Panc1 (cell line): ENCODE measurements around the gene GABRD. TPM values are rescaled to one million over a fixed set of nuclear protein-coding genes. Genes with fewer than 3 reads are reported as not detected.

Experiments used
- ATAC-seq: fragments of 200-7000 bp; cut with Tn5 transposase; 2 replicates; pipeline ENCODE4 v1.9.1; 2020; ENCODE audit warnings: mild to moderate bottlenecking, moderate library complexity
- BruUV-seq: library from RNA; stranded (reverse); fragments of 400-500 nt; replicated peaks from 2 replicates; lab custom pipeline; 2021; lab: Mats Ljungman, UMichigan
- CTCF ChIA-PET: fragments of 300-600 bp; sonication (Branson Sonifier 250); formaldehyde crosslinking; loops from one replicate; lab custom pipeline; 2022; ENCODE audit warnings: antibody characterized with exemption; lab: Charles Lee
- POLR2A ChIA-PET: fragments of 300-600 bp; sonication (Branson Sonifier 250); formaldehyde crosslinking; loops from one replicate; lab custom pipeline; 2022; ENCODE audit warnings: antibody characterized with exemption; lab: Charles Lee
- DNase-seq: peaks from one replicate; pipeline ENCODE4 v3.0.0-alpha.2; 2010; ENCODE audit warnings: low read depth, low spot score
- H3K27ac ChIP-seq: 2 replicates; pipeline ENCODE4 v1.5.1; 2011; ENCODE audit warnings: mild to moderate bottlenecking, low read length, inconsistent platforms
- H3K27me3 ChIP-seq: fragments of 200-500 bp; sonication (Bioruptor generic); 2 replicates; pipeline ENCODE4 v1.6.0; 2014; ENCODE audit warnings: low read length, inconsistent platforms; ENCODE audit not compliant: control insufficient read depth, insufficient read depth
- H3K36me3 ChIP-seq: fragments of 200-500 bp; sonication (Bioruptor generic); 2 replicates; pipeline ENCODE4 v1.5.1; 2014; ENCODE audit warnings: inconsistent platforms, mild to moderate bottlenecking, low read length, moderate library complexity; ENCODE audit not compliant: control insufficient read depth, insufficient read depth
- H3K4me1 ChIP-seq: 2 replicates; pipeline ENCODE4 v1.5.1; 2011; ENCODE audit warnings: inconsistent platforms, mild to moderate bottlenecking, low read length, moderate library complexity; ENCODE audit not compliant: control insufficient read depth, insufficient read depth
- H3K4me3 ChIP-seq, 2 experiments: 2 replicates each; pipeline ENCODE4 v1.5.1; 2011 to 2012; ENCODE audit warnings: low read depth in 2 of 2, low read length in 2 of 2, mild to moderate bottlenecking in 2 of 2, inconsistent platforms in 1 of 2, moderate library complexity in 1 of 2
- H3K9me3 ChIP-seq: fragments of 200-500 bp; sonication (Bioruptor generic); 2 replicates; pipeline ENCODE4 v1.5.1; 2014; ENCODE audit warnings: low read depth, mild to moderate bottlenecking, inconsistent platforms, low read length, moderate library complexity; ENCODE audit not compliant: control insufficient read depth, insufficient read depth
- POLR2AphosphoS5 ChIP-seq: IDR thresholded peaks from 2 replicates; pipeline ENCODE4 v1.6.1; 2012; ENCODE audit warnings: mild to moderate bottlenecking, low read depth, low read length, moderate library complexity
- SIN3A ChIP-seq: IDR thresholded peaks from 2 replicates; pipeline ENCODE4 v1.6.1; 2012; ENCODE audit warnings: low read depth, mild to moderate bottlenecking, low read length, moderate library complexity, borderline replicate concordance; ENCODE audit not compliant: insufficient read depth
- TCF7L2 ChIP-seq: IDR thresholded peaks from 2 replicates; pipeline ENCODE4 v1.6.1; 2011; ENCODE audit warnings: mild to moderate bottlenecking, low read depth, low read length, inconsistent platforms
- in situ Hi-C: cut with HindIII; loops from 2 replicates; pipeline ENCODE4 v1.10.0; 2016; ENCODE audit warnings: low sequenced_read_pairs, low pct_unique_long_range_greater_than_20kb
- intact Hi-C: fragments of 100-400 bp; cut with micrococcal nuclease; formaldehyde crosslinking; loops from one replicate; pipeline ENCODE4 v1.10.0; 2022; ENCODE audit not compliant: unreplicated experiment
- total RNA-seq: library from RNA; stranded (reverse); gene quantifications from one replicate; pipeline ENCODE4 v1.2.1, GENCODE V29; 2021; ENCODE audit not compliant: unreplicated experiment
- TF ChIP-seq, protein P1 (sequence below), 2 experiments: IDR thresholded peaks; 2 replicates each; pipeline ENCODE4 v1.6.1; 2011 to 2012; ENCODE audit warnings: low read depth in 2 of 2, control low read depth in 1 of 2, low read length in 1 of 2, mild to moderate bottlenecking in 1 of 2, moderate library complexity in 1 of 2; ENCODE audit not compliant: insufficient read depth in 1 of 2
- TF ChIP-seq, protein P2 (sequence below): fragments of 450-650 bp; IDR thresholded peaks from 2 replicates; pipeline ENCODE4 v1.5.1; 2017; ENCODE audit warnings: mild to moderate bottlenecking

Gene GABRD
- total RNA-seq, 1 experiment from 2014 or later: 3.0 TPM

DNA sequence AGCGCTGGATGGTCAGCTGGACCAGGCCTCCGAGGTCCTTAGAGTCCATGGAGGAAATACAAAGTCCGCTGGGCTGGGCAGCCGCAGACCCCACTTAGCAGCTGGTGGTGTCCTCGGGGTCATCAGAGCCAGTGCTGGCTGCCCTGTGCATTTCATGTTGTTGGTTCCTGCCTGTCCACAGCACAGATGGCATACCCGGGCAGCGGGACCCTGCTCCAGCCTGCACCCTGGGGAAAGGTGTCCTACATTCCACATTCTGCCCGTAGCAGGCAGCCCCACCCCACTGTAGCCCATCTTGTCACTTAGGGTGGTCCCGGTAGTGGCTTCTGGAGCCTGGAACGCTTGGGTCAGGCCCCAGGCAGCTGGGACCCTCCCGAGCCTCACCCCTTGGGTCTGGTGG is 50.9 kb downstream of the GABRD start:
- intact Hi-C loops: no loop called here
- ChIA-PET POLR2A (no interaction called here), CTCF (no interaction called here)
- Histone ChIP-seq H3K4me3 (no peak overlapping the region), H3K27me3 (no peaks in the 10 kb centered on the region), H3K9me3 (no peaks in the 10 kb centered on the region), H3K4me1 (0 out of 2 replicates have a peak, but pooled peaks cover 2% of the 10 kb centered on the region), H3K27ac (no peak overlapping the region), H3K36me3 (no peaks in the 10 kb centered on the region)
- in situ Hi-C loops: no loop called here
- BruUV-seq: no TSS peak
- no peak for TF ChIP-seq POLR2AphosphoS5
- no peak for TF ChIP-seq SIN3A
- TF ChIP-seq, protein P1, sequence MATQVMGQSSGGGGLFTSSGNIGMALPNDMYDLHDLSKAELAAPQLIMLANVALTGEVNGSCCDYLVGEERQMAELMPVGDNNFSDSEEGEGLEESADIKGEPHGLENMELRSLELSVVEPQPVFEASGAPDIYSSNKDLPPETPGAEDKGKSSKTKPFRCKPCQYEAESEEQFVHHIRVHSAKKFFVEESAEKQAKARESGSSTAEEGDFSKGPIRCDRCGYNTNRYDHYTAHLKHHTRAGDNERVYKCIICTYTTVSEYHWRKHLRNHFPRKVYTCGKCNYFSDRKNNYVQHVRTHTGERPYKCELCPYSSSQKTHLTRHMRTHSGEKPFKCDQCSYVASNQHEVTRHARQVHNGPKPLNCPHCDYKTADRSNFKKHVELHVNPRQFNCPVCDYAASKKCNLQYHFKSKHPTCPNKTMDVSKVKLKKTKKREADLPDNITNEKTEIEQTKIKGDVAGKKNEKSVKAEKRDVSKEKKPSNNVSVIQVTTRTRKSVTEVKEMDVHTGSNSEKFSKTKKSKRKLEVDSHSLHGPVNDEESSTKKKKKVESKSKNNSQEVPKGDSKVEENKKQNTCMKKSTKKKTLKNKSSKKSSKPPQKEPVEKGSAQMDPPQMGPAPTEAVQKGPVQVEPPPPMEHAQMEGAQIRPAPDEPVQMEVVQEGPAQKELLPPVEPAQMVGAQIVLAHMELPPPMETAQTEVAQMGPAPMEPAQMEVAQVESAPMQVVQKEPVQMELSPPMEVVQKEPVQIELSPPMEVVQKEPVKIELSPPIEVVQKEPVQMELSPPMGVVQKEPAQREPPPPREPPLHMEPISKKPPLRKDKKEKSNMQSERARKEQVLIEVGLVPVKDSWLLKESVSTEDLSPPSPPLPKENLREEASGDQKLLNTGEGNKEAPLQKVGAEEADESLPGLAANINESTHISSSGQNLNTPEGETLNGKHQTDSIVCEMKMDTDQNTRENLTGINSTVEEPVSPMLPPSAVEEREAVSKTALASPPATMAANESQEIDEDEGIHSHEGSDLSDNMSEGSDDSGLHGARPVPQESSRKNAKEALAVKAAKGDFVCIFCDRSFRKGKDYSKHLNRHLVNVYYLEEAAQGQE (IDR thresholded peaks at IDR 0.05; ENCODE audit: insufficient read depth in 1 of 2, low read depth in 2 of 2, low read length in 1 of 2): no peak
- TF ChIP-seq, protein P2, sequence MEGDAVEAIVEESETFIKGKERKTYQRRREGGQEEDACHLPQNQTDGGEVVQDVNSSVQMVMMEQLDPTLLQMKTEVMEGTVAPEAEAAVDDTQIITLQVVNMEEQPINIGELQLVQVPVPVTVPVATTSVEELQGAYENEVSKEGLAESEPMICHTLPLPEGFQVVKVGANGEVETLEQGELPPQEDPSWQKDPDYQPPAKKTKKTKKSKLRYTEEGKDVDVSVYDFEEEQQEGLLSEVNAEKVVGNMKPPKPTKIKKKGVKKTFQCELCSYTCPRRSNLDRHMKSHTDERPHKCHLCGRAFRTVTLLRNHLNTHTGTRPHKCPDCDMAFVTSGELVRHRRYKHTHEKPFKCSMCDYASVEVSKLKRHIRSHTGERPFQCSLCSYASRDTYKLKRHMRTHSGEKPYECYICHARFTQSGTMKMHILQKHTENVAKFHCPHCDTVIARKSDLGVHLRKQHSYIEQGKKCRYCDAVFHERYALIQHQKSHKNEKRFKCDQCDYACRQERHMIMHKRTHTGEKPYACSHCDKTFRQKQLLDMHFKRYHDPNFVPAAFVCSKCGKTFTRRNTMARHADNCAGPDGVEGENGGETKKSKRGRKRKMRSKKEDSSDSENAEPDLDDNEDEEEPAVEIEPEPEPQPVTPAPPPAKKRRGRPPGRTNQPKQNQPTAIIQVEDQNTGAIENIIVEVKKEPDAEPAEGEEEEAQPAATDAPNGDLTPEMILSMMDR: no peak
- TF ChIP-seq TCF7L2: no peak
- DNase-seq (no peak), ATAC-seq (no peak)

DNA sequence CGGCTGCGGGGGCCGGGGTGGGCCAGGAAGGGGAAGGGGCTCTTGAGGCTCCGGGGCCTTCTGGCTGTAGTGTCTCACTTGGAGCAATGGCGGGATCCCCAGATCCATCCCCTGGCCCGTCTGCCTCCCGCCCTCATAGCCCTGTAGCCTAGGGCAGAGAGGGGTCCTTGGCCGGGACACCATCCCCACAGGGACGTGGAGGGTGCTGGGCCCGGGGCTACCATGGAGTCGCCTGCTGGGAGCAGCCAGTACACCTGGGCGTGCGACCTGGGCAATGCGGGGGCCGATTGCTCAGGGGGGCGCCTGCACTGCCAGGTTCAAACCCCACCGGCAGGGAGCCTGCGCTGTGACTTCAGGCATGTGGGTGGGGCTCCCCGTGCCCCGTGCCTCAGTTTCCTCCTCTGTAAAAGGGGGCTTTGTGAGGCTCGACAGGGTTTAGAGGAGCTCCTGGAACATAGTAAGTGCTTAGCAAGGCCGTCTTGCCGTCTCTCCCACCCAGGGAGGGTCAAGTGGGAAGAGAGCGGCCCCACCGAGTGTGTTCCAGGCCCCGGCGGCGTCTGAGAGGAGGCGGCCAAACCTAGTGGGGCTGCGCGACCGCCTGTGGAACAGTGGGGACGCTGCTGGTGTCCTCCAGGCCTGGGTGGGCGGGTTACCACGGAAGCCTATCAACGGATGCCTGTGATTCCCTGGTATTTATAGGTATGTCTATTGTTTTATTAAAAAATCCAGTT is 51.8 kb downstream of the GABRD start:
- ChIA-PET POLR2A (no interaction called here), CTCF (no interaction called here)
- Histone ChIP-seq H3K4me3 (no peak overlapping the region), H3K36me3 (no peaks in the 10 kb centered on the region), H3K27ac (no peak overlapping the region), H3K27me3 (no peaks in the 10 kb centered on the region), H3K9me3 (no peaks in the 10 kb centered on the region), H3K4me1 (0 out of 2 replicates have a peak, but pooled peaks cover 2% of the 10 kb centered on the region)
- intact Hi-C loops (no loop called here), in situ Hi-C loops (no loop called here)
- no peak for TF ChIP-seq SIN3A
- TF ChIP-seq TCF7L2: no peak
- TF ChIP-seq, protein P1 (IDR thresholded peaks at IDR 0.05; ENCODE audit: insufficient read depth in 1 of 2, low read depth in 2 of 2, low read length in 1 of 2): no peak
- TF ChIP-seq POLR2AphosphoS5: no peak
- TF ChIP-seq, protein P2: no peak
- ATAC-seq (no peak), DNase-seq (no peak)
- BruUV-seq: no TSS peak
